ENCODE data around the gene ARHGAP26. TPM values are rescaled to one million over a fixed set of nuclear protein-coding genes. Genes with fewer than 3 reads are reported as not detected.

ARHGAP26 gene
- total and polyA plus RNA-seq, 2 donors (not counting 3 experiments of a cell fraction or from before 2014, with no cell fraction given), result 3.1 to 16.2 TPM

DNA sequence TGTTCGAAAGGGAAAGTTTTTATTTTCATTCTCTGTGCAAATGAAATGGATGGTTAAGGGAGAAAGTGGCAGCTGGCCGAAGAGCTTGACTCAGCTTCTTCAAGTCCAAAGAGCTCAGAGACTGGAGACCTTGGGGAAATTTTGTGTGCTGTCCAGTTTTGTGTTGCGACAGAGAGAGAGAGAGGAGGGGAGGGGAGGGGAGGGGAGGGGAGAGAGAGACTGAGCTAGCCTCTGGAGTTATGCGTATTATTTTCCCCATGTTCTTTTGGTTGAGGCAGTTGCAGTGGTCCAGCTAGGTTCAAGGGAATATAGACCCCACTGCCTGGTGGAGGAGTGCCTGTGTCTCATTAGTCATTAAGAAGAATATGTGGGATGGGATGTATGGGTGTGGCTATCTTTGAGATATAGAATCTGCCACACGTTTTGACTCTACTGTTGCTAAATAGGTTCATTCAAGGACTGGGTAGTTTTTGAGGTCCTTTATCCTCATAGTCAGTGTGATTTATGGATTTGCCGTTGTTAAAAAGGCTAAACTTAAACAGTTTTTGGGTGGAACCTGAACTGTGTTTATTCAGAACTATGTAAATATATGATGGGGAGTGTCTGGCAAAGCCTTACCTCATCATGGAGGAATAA lies 69.7 kb downstream of the ARHGAP26 start:
- BruUV-seq (replicated peaks), result no TSS peak
- no peaks in the 10 kb centered on the region for H3K4me1 ChIP-seq (ENCODE audit: control insufficient read depth, extremely low read depth, insufficient read depth, low read length)
- intact Hi-C loops (cut with micrococcal nuclease) (no loop called here), dilution Hi-C loops (cut with MboI; ENCODE audit: extremely low pct_ligation_motif_present, low sequenced_read_pairs) (no loop called here)
- ChIA-PET CTCF (interaction anchor here (0.9 kb wide), 1 partner anchor 10 kb away, joined by 3 read pairs; no protein-coding TSS in a partner anchor), POLR2A (no interaction called here)
- H3K9ac ChIP-seq (replicated peaks; ENCODE audit: extremely low read depth, insufficient read depth, low read length), result no peak overlapping the region
- DNase-seq (ENCODE audit: low read depth, low spot score) (no peak), FAIRE-seq (no peak)
- H3K36me3 ChIP-seq (ENCODE audit: control insufficient read depth in 2 of 2, extremely low read depth in 1 of 2, insufficient read depth in 2 of 2, low read length in 2 of 2), result no peaks in the 10 kb centered on the region
- H3K27me3 ChIP-seq (ENCODE audit: control insufficient read depth in 2 of 2, insufficient read depth in 2 of 2, low read length in 2 of 2), result no peaks in the 10 kb centered on the region
- no peaks in the 10 kb centered on the region for H3K9me1 ChIP-seq (replicated peaks; ENCODE audit: control insufficient read depth, extremely low read depth, insufficient read depth, low read length)
- H3K4me3 ChIP-seq (replicated peaks in 1 of 3; ENCODE audit: insufficient read depth in 1 of 3, low read depth in 1 of 3, low read length in 3 of 3), result no peak overlapping the region
- H2AFZ ChIP-seq (ENCODE audit: low read depth, low read length), result no peak overlapping the region
- H4K20me1 ChIP-seq (replicated peaks; ENCODE audit: control insufficient read depth, extremely low read depth, insufficient read depth, low read length), result no peaks in the 10 kb centered on the region
- H3K79me2 ChIP-seq (ENCODE audit: control insufficient read depth, insufficient read depth, low read length), result no peaks in the 10 kb centered on the region
- H3K9me3 ChIP-seq (replicated peaks; ENCODE audit: control insufficient read depth, insufficient read depth, low read length), result no peaks in the 10 kb centered on the region
- no peak overlapping the region for H3K27ac ChIP-seq (ENCODE audit: insufficient read depth, low read depth, low read length)
- TF ChIP-seq FOS (IDR thresholded peaks at IDR 0.05; ENCODE audit: borderline replicate concordance, insufficient read depth, low read length) (no peak), MYC (IDR thresholded peaks at IDR 0.05; ENCODE audit: low read depth, low read length) (no peak), EZH2 (IDR thresholded peaks at IDR 0.05; ENCODE audit: borderline replicate concordance, low read depth, low read length, severe bottlenecking) (no peak)
- TF ChIP-seq, protein P1, sequence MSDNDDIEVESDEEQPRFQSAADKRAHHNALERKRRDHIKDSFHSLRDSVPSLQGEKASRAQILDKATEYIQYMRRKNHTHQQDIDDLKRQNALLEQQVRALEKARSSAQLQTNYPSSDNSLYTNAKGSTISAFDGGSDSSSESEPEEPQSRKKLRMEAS (IDR thresholded peaks at IDR 0.05; ENCODE audit: insufficient read depth, insufficient read length), result no peak
- no peak overlapping the region for H3K4me2 ChIP-seq (ENCODE audit: insufficient read depth, low read length)

GRCh38 chr5:142840575-142840974 lies 70.4 kb downstream of the ARHGAP26 start:
- no peaks in the 10 kb centered on the region for H3K36me3 ChIP-seq (ENCODE audit: control insufficient read depth in 2 of 2, extremely low read depth in 1 of 2, insufficient read depth in 2 of 2, low read length in 2 of 2)
- H3K79me2 ChIP-seq (ENCODE audit: control insufficient read depth, insufficient read depth, low read length), result no peaks in the 10 kb centered on the region
- POLR2A ChIA-PET, result no interaction called here
- no peaks in the 10 kb centered on the region for H3K27me3 ChIP-seq (ENCODE audit: control insufficient read depth in 2 of 2, insufficient read depth in 2 of 2, low read length in 2 of 2)
- intact Hi-C loops (cut with micrococcal nuclease), result no loop called here
- peaks cover 7% of the 10 kb centered on the region for H3K4me1 ChIP-seq (ENCODE audit: control insufficient read depth, extremely low read depth, insufficient read depth, low read length)
- no peak overlapping the region for H3K4me3 ChIP-seq (replicated peaks in 1 of 3; ENCODE audit: insufficient read depth in 1 of 3, low read depth in 1 of 3, low read length in 3 of 3)
- H3K9ac ChIP-seq (replicated peaks; ENCODE audit: extremely low read depth, insufficient read depth, low read length), result no peak overlapping the region
- dilution Hi-C loops (cut with MboI; ENCODE audit: extremely low pct_ligation_motif_present, low sequenced_read_pairs), result no loop called here
- DNase-seq (ENCODE audit: low read depth, low spot score) (no peak), FAIRE-seq (no peak)
- H3K4me2 ChIP-seq (ENCODE audit: insufficient read depth, low read length), result no peak overlapping the region
- no peak overlapping the region for H2AFZ ChIP-seq (ENCODE audit: low read depth, low read length)
- no peaks in the 10 kb centered on the region for H4K20me1 ChIP-seq (replicated peaks; ENCODE audit: control insufficient read depth, extremely low read depth, insufficient read depth, low read length)
- no peak overlapping the region for H3K27ac ChIP-seq (ENCODE audit: insufficient read depth, low read depth, low read length)
- BruUV-seq (replicated peaks), result no TSS peak
- H3K9me1 ChIP-seq (replicated peaks; ENCODE audit: control insufficient read depth, extremely low read depth, insufficient read depth, low read length), result no peaks in the 10 kb centered on the region
- TF ChIP-seq JUN (IDR thresholded peaks at IDR 0.05; ENCODE audit: borderline replicate concordance, insufficient read depth, insufficient read length, low read depth) (no peak), EZH2 (IDR thresholded peaks at IDR 0.05; ENCODE audit: borderline replicate concordance, low read depth, low read length, severe bottlenecking) (no peak), FOS (IDR thresholded peaks at IDR 0.05; ENCODE audit: borderline replicate concordance, insufficient read depth, low read length) (no peak), GATA2 (IDR thresholded peaks at IDR 0.05; ENCODE audit: insufficient read depth, insufficient read length, low read depth, low read length) (no peak), MYC (IDR thresholded peaks at IDR 0.05; ENCODE audit: low read depth, low read length) (no peak), POLR2AphosphoS5 (IDR thresholded peaks at IDR 0.05; ENCODE audit: insufficient read depth, low read depth, low read length) (no peak), POLR2A (IDR thresholded peaks at IDR 0.05; ENCODE audit: low read depth, low read length) (no peak)
- TF ChIP-seq, protein P1 (IDR thresholded peaks at IDR 0.05; ENCODE audit: insufficient read depth, insufficient read length), result no peak
- TF ChIP-seq, protein P2, sequence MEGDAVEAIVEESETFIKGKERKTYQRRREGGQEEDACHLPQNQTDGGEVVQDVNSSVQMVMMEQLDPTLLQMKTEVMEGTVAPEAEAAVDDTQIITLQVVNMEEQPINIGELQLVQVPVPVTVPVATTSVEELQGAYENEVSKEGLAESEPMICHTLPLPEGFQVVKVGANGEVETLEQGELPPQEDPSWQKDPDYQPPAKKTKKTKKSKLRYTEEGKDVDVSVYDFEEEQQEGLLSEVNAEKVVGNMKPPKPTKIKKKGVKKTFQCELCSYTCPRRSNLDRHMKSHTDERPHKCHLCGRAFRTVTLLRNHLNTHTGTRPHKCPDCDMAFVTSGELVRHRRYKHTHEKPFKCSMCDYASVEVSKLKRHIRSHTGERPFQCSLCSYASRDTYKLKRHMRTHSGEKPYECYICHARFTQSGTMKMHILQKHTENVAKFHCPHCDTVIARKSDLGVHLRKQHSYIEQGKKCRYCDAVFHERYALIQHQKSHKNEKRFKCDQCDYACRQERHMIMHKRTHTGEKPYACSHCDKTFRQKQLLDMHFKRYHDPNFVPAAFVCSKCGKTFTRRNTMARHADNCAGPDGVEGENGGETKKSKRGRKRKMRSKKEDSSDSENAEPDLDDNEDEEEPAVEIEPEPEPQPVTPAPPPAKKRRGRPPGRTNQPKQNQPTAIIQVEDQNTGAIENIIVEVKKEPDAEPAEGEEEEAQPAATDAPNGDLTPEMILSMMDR (IDR thresholded peaks at IDR 0.05; ENCODE audit: extremely low read depth in 1 of 2, insufficient read depth in 1 of 2, low read depth in 1 of 2, low read length in 2 of 2), result no peak
- no peaks in the 10 kb centered on the region for H3K9me3 ChIP-seq (replicated peaks; ENCODE audit: control insufficient read depth, insufficient read depth, low read length)
- CTCF ChIA-PET, result interaction anchor here (1.4 kb wide), 1 partner anchor 17 kb away, joined by 3 read pairs; no protein-coding TSS in a partner anchor
